ENCODE results near the gene SF3B2. TPM values are rescaled to one million over a fixed set of nuclear protein-coding genes. Genes with fewer than 3 reads are reported as not detected.

The SF3B2 gene
- total RNA-seq, 4 donors from 2014 or later: 97.2 to 223 (median 118) TPM

DNA sequence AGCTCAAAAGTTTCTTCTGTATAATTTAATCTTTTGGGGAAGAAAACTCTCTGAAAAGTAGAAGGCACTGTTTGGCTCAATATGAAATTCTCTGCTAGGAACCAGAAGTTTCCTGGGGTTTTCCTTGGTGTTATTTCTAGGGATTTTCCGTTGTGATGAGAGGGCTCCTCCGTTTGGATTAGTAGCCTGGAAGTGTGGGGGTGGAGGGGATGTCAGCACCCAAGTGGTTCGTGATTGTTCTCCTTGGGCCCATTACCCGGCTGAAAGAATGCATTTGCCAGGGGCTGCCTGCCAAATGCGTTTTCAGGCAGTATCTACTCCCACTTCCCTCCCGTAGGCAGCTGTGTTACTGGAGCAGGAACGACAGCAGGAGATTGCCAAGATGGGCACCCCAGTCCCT is 4.3 kb downstream of the SF3B2 start:
- TF ChIP-seq, protein P1, sequence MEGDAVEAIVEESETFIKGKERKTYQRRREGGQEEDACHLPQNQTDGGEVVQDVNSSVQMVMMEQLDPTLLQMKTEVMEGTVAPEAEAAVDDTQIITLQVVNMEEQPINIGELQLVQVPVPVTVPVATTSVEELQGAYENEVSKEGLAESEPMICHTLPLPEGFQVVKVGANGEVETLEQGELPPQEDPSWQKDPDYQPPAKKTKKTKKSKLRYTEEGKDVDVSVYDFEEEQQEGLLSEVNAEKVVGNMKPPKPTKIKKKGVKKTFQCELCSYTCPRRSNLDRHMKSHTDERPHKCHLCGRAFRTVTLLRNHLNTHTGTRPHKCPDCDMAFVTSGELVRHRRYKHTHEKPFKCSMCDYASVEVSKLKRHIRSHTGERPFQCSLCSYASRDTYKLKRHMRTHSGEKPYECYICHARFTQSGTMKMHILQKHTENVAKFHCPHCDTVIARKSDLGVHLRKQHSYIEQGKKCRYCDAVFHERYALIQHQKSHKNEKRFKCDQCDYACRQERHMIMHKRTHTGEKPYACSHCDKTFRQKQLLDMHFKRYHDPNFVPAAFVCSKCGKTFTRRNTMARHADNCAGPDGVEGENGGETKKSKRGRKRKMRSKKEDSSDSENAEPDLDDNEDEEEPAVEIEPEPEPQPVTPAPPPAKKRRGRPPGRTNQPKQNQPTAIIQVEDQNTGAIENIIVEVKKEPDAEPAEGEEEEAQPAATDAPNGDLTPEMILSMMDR (IDR thresholded peaks at IDR 0.05; ENCODE audit: low read depth): no peak

DNA sequence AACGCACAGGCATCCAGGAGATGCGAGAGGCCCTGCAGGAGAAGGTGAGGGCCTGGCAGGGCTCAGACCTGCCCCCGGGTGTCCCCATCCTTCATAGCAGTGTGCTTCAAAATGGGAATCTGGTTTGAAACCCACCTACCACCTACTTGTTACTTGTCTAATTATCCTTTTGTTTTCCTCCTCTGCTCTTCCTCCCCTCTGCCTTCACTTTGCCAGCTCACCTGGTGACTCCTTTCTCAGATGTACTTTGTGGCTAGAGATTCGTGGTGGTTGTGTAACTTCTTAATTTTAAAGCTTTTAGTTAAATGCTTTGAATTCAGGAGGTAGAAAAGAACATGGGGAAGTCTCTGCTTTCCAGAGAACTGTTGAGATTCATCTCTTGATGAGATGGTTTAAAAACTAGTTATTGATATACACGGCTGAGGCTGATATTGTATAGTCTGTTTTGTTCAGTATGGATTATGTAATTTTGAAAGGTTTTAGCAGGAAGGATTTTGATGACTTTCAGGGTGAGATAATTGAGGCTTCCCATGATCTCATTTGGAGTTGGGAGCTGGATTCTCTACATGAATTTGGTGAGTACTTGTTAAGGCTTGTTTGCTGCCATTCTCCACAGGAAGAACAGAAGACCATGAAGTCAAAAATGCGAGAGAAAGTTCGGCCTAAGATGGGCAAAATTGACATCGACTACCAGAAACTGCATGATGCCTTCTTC is 8.0 kb downstream of the SF3B2 start:
- TF ChIP-seq, protein P1 (IDR thresholded peaks at IDR 0.05; ENCODE audit: low read depth): no peak

DNA sequence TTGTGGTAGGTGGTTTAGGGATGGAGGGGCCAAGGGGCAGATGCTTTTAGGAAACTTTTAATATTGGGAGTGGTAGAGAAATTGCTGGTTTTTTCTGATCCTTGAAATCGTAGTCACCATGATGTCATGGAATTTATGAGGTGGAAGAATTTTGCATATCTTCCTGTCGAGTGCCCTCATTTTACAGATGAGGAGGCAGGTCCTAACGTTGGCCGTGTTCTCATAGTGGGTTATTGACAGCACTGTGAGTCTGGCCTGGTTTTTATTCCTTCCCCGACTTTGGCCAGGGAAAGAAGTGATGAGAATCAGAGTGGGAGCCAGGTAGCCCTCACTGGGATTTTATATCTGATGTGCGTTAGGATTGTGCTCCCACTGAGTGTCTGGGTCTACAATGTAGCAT is 9.1 kb downstream of the SF3B2 start:
- TF ChIP-seq, protein P1 (IDR thresholded peaks at IDR 0.05; ENCODE audit: low read depth): no peak

DNA sequence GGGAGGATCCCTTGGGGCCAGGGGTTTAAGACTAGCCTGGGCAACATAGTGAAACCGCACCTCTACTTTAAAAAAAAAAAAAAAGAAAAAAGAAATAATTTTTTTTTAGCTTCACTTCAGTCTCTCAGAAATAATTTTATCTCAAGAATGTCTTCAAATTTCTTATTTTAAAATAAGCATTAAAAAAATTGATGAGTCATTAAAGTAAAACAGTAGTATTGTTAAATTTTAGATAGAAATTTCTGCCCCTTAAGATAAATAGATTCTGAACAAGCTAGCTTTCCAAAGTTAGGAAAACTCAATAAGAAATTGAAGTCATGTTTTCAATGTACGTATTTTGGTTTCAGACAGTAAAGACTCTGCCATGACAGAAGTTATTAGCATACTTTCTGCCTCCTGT is 10.2 kb downstream of the SF3B2 start:
- TF ChIP-seq, protein P1 (IDR thresholded peaks at IDR 0.05; ENCODE audit: low read depth): no peak

DNA sequence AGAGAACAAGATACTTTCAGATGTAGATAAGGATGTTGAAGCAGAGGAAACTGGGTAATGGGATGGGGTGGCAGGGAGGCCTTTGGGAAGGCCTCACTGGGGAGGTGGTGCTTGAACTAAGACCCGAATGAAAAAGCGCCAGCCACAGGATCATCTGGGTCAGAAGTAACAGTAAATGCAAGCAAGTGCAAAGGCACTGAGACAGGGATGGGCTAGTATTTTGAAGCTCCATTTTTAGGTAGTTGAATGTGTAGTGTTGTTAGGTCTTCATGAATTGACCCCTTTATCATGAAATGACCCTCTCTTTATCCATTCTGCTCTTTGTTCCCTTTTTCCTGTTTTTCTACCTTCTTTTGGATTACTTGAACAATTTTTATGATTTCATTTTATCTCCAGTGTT is 11.7 kb downstream of the SF3B2 start:
- TF ChIP-seq, protein P1 (IDR thresholded peaks at IDR 0.05; ENCODE audit: low read depth): no peak

DNA sequence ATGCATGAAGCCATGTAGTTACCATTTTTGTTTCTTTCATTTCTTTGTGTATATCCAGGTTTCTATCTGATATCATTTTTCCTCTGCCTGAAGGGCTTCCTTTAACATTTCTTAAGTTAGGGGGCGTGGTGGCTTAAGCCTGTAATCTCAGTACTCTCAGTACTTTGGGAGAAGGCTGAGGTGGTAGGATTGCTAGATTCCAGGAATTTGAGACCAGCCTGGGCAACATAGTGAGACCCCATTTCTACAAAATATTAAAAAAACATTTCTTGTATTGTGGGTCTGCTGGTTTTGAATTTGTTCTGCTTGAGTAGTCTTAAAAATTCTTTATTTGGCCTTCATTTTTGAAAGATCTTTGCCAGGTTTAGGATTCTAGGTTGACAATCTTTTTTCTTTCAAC is 12.4 kb downstream of the SF3B2 start:
- TF ChIP-seq, protein P1 (IDR thresholded peaks at IDR 0.05; ENCODE audit: low read depth): no peak

DNA sequence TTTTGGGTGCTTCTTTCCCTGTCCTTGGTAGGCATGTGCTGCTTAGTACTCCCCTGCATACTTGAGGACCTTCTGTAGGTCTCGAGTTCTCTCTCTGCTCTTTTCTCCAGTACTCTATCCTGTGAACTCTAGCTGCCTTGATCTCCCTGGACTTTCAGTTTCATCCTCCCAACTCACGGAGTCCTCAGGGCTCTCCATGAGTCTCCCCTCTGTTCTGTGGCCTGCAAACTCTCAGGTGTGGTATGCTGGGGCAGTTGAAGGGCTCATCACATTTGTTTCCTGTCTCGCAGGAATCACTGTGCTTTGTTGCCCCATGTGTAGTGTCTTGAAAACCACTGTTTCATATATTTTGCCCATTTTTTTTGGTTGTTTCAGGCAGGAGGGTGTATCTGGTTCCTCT is 14.6 kb downstream of the SF3B2 start:
- TF ChIP-seq, protein P1 (IDR thresholded peaks at IDR 0.05; ENCODE audit: low read depth): no peak

All from subcutaneous adipose tissue (tissue), 4 donors.